A204.1 (cell line): Measurements from ENCODE around the gene SLC5A10.

Source experiments
- FAIRE-seq: peaks from 2 replicates; lab custom pipeline; 2012; peaks lifted over from hg19 to GRCh38; lab: Jason Lieb, UNC

SLC5A10 gene

GRCh38 chr17:18986541-18987229 lies 34.7 kb downstream of the SLC5A10 start:
- FAIRE-seq: no peak

- no peak for FAIRE-seq
Measured at GRCh38 chr17:18987230-18987610, 35.3 kb downstream of the SLC5A10 start.

DNA sequence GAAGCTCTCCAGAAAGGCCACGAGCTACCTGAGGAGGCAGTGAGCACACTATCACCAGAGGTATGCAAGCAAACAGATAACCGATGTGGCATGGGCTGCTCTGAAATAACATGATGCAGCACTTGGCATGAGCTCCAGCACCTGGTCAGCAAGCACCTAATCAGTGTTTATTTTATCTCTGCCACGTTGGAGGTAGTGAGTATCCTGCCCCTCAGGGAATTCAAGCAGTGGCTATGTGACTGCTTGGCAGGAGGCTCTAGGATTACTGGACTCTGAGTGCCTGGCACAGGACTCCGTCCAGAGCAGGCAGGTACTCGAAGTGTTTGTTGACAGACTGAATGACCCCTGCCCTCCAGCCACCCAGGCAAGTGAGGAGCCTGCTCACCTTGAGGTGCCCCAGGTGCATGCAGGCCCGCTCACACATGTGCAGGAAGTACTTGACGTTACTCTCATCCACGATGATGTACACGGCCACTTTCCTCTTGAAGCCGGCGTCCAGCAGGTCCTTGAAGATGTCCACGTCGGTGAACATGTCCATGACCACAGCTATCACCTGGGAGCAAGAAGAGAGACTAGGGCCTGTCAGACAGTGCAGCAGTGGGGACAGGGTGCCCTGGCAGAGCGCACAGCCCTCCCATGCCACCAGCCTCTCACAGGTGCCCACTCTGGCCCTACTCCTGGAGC lies 36.0 kb downstream of the SLC5A10 start:
- FAIRE-seq: no peak

DNA sequence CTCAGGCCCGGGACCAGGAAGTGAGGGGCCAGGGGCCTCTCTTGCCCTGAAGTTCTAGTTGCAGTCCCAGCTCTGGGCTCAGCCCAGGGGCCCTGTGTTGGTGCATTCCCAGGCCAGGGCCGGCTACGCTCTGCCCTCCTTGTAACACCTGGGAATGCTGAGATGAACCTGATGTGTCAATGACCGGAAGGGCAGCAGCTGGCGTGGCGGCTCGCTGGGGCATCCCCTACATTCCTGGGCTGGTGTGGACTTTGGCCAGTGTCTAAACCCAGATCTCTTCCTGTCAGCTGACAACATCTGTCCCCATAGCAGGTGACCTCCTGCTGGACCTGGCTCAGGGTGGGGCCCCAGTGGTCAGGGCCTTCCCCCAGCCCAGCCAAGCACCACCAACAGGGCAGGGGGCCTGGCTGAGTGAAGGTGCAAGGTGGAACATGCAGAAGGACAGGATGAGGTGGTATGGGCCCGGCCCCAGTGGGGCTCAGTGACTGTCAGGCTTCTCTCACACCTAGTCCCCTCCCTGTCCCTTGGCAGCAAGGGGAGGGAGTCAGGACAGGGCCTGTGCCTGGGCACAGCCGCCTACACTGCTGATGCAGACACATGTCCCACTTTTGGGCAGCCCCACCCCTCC lies 36.7 kb downstream of the SLC5A10 start:
- FAIRE-seq: no peak

GRCh38 chr17:18990331-18990730 lies 38.4 kb downstream of the SLC5A10 start:
- FAIRE-seq: no peak

DNA sequence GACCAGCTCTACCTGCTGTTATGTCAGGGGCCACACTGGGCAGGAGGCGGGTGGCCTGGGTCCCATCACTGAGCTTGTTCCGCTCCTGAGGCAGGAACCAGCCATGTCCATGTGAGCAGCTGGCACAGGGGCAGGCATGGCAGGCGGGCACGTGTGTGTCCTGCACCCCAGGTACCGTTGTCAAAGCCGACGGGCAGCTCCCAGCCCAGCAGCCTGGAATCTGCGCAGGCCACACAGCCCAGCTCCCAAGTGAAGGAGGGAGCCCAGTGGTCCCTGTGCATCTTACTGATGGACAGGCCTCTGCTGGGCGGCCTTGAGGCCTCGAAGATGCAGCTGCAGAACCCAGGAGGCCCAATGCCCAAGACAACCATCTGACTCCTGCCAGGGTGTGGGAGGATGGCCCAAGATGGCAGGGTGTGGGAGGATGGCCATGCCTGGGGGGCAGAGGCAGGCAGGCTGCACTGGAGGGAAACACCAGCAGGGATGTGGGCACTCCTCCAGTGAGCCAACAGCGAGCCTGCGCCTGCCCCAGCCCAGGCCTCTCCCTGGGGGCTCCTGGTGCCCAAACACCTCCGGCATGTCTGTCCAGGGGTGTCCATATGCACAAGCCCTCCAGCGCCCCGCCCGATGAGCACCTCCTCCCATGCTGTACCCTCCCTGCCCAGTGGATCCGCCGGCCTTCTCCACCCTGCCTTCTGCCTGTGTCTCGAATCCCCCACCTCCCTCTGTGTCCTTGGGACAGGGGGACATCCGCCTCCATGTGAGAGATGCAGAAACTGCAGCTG lies 39.8 kb downstream of the SLC5A10 start:
- no peak for FAIRE-seq

GRCh38 chr17:18992454-18993130 lies 40.6 kb downstream of the SLC5A10 start:
- FAIRE-seq: no peak

GRCh38 chr17:18993905-18994526 lies 42.1 kb downstream of the SLC5A10 start:
- no peak for FAIRE-seq

GRCh38 chr17:18994631-18995030 lies 42.7 kb downstream of the SLC5A10 start:
- no peak for FAIRE-seq

DNA sequence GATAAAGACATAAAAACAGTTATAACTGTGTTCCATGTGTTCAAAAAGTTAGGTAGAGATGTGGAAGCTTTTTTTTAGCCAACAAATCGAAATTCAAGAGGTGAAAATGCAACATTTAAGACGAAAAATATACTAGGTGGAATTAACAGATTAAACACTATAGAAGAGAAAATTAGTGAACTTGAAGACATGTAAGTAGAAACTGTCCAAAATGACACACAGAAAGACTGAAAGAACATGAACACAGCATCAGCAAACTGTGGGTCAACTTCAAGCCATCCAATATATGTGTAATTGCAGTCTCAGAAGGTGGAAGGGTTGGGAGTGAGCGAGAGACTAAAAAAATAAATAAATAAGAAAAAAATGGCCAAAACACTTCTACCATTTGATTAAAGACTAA lies 43.3 kb downstream of the SLC5A10 start:
- FAIRE-seq: no peak

GRCh38 chr17:18996458-18996857 lies 44.5 kb downstream of the SLC5A10 start:
- no peak for FAIRE-seq

DNA sequence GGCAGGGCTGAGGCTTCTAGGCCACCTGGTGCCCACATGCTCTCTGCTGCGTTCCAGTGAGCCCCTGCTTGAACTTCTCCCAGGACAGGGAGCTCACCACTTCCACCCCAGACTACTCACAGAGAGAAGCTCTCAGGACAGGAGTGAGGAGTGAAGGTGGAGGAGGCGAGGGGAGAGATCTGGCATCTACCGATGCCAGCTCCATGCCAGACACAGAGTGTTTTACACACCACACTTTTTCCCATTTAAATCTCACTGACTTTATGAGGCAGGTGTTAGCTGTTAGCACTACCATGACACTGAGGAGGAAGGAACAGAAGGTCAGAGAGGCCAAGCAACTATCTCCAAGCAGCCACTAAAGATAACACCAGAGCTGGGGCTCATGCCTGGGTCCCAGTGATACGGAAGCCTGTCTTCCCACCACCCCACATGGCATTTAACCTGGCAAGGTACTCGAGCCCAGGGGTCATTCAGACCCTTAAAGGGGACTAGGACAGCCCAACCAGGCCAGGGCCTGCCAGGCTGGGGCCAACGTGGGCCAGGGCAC lies 45.8 kb downstream of the SLC5A10 start:
- no peak for FAIRE-seq

DNA sequence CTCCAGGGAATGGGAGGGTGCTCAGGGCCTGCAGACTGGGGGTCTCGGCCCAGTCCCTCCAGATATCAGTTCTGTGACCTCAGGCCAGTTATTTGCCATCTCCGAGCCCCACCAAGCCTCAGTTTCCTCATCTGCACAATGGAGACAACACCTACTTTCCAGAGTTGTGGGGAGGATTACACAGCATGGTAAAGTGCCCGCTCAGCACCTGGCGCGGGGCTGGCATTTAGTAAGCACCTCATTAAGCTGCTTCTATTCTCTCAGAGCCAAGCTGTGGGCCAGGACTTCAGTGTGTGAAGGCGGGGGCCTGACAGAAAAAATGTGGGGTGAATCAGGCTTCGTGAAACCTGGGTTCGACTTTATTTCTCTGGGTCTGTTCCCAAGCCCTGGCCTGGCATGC lies 47.4 kb downstream of the SLC5A10 start:
- FAIRE-seq: no peak

DNA sequence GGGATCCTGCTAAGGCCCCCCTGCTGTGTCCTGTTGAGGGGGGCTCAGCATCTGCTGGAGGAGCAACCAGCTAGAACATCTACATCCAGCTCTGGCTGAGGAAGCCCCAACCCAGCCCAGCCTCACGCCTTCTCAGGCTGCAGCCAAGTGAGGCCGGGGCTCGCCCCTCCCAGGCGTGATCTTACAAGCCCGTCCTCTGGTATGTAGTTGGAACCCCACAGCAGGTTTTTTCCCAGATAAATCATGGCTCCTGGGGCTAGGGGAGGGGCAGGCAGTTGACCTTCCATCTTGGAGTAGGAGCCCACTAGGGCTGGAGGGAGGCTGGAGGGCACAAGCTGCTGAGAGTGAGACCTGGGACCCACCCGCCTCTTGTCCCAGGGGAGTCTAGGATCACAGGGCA lies 47.9 kb downstream of the SLC5A10 start:
- FAIRE-seq: no peak

DNA sequence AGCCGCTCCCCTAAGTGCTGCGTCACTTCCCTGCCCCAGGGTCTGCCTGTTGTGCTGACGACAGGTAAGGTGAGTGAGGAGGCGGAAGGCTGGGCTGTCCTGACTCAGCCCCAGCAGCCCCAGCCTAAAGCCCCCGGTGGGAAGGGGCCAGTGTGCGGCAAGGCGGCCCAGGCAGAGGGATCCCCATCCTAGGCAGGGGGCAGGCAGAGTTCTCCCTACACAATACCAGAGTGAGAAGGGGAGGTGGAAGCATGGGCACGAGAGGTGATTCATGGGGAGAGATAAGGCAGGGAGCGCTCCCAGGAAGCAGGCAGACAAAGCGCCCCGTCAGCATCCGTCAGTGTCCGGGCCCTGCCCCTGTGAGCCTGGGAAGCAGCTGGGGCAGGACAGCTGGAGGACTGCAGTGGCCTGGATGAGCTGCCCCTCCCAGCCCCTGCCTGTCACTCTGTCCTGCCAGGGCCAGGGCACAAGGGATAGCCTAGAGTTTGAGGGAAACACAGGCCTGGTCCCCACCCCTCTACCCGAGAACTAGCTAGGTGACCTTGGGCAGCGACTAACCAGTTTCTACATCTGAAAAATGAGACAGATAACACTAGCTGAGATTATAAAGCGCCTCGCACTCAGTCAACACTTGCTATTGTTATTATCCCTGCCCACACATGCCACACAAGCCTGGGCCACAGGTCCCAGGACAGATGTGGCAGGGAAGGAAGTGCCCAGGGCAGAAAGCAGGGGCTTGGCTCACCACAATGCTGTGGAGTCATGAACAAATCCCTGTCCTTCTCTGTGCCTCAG lies 48.8 kb downstream of the SLC5A10 start:
- no peak for FAIRE-seq

- no peak for FAIRE-seq
Measured at GRCh38 chr17:19001907-19002590, 50.1 kb downstream of the SLC5A10 start.

- no peak for FAIRE-seq
Measured at GRCh38 chr17:19002805-19003542, 51.0 kb downstream of the SLC5A10 start.

- no peak for FAIRE-seq
Measured at GRCh38 chr17:19003543-19004420, 51.8 kb downstream of the SLC5A10 start.
